ENCODE measurements around the gene DYNC1I1. TPM values are rescaled to one million over a fixed set of nuclear protein-coding genes. Genes with fewer than 3 reads are reported as not detected.

DYNC1I1 gene
- total RNA-seq, 1 donor from 2014 or later: 0.79 TPM

DNA sequence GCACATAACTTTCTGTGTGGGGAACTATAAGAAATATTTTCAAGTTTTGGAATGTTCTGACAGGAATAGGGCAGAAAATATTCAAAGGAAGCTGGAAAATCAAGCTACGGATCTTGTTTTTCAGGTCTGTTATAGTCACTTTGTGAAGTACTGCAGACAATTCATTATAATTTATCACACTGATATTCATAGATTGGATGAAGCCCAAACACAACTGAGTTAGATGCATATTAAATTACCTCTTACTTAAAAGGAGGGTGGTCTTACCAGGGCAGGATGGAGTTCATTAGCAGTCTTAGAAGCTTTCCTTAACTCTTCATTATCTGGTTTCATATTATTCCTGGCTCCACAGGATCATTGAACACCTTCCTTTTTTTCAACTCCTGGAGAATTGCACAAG lies 242.3 kb downstream of the DYNC1I1 start:
- no peaks in the 10 kb centered on the region for H3K36me3 ChIP-seq
- Mint-ChIP-seq H3K27ac (no peak overlapping the region), H3K9me3 (no peaks in the 10 kb centered on the region), H3K4me3 (no peak overlapping the region), H3K27me3 (ENCODE audit: insufficient read depth, low read depth) (peaks cover 3% of the 10 kb centered on the region), H3K36me3 (no peaks in the 10 kb centered on the region), H3K4me1 (no peaks in the 10 kb centered on the region)
- no peaks in the 10 kb centered on the region for H3K79me2 ChIP-seq (ENCODE audit: low read depth)
- DNase-seq (ENCODE audit: low spot score): no peak
- H3K4me2 ChIP-seq: no peak overlapping the region
- no peak overlapping the region for H3K9ac ChIP-seq
- peak overlapping the region; percentile 83 for H2AFZ ChIP-seq (replicated peaks)
- TF ChIP-seq EZH2phosphoT487 (IDR thresholded peaks at IDR 0.05) (no peak), EZH2 (IDR thresholded peaks at IDR 0.05) (no peak)
- TF ChIP-seq, protein P1, sequence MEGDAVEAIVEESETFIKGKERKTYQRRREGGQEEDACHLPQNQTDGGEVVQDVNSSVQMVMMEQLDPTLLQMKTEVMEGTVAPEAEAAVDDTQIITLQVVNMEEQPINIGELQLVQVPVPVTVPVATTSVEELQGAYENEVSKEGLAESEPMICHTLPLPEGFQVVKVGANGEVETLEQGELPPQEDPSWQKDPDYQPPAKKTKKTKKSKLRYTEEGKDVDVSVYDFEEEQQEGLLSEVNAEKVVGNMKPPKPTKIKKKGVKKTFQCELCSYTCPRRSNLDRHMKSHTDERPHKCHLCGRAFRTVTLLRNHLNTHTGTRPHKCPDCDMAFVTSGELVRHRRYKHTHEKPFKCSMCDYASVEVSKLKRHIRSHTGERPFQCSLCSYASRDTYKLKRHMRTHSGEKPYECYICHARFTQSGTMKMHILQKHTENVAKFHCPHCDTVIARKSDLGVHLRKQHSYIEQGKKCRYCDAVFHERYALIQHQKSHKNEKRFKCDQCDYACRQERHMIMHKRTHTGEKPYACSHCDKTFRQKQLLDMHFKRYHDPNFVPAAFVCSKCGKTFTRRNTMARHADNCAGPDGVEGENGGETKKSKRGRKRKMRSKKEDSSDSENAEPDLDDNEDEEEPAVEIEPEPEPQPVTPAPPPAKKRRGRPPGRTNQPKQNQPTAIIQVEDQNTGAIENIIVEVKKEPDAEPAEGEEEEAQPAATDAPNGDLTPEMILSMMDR (IDR thresholded peaks at IDR 0.05): no peak
- H3K27ac ChIP-seq: no peak overlapping the region
- no peaks in the 10 kb centered on the region for H4K20me1 ChIP-seq (ENCODE audit: low read depth)
- H3K9me3 ChIP-seq (ENCODE audit: low read depth): no peaks in the 10 kb centered on the region
- H3K4me3 ChIP-seq: no peak overlapping the region
- no peaks in the 10 kb centered on the region for H3F3A ChIP-seq (ENCODE audit: low read depth)
- no peaks in the 10 kb centered on the region for H3K27me3 ChIP-seq
- H3K4me1 ChIP-seq: no peaks in the 10 kb centered on the region

DNA sequence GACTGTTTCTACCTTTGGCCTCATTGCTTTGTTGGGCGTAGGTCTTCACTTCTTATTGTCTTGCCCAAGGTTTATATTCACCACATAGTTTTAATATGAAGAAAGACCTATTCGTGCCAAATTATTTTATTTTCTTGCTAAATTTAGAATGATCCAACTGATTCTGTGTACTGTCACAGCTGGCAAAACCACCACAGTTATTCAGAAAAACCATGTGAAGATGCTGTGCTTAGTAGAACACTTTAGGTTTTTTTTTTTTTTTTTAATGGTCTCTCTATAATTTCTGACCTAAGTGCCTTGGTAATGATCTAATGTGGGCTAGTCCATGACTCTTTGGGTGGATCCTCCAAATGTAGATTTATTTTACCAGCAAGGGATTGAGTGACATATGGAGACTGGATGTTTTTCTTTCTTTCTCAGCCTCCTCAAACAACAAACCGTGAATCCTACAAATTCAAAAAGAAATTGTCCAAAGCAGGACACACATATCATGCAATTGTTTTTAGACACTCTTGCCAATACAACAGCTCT lies 243.8 kb downstream of the DYNC1I1 start:
- no peaks in the 10 kb centered on the region for H3K9me3 Mint-ChIP-seq
- Histone ChIP-seq H3K27me3 (no peaks in the 10 kb centered on the region), H3K9me3 (ENCODE audit: low read depth) (no peaks in the 10 kb centered on the region), H3K4me3 (no peak overlapping the region), H3K36me3 (no peaks in the 10 kb centered on the region), H4K20me1 (ENCODE audit: low read depth) (no peaks in the 10 kb centered on the region), H2AFZ (replicated peaks) (no peak overlapping the region), H3K79me2 (ENCODE audit: low read depth) (no peaks in the 10 kb centered on the region), H3K9ac (no peak overlapping the region), H3K27ac (no peak overlapping the region), H3F3A (ENCODE audit: low read depth) (no peaks in the 10 kb centered on the region), H3K4me1 (no peaks in the 10 kb centered on the region), H3K4me2 (no peak overlapping the region)
- peaks cover 3% of the 10 kb centered on the region for H3K27me3 Mint-ChIP-seq (ENCODE audit: insufficient read depth, low read depth)
- TF ChIP-seq EZH2phosphoT487 (IDR thresholded peaks at IDR 0.05): no peak
- no peak for TF ChIP-seq EZH2 (IDR thresholded peaks at IDR 0.05)
- TF ChIP-seq, protein P1 (IDR thresholded peaks at IDR 0.05): no peak
- H3K4me1 Mint-ChIP-seq: no peaks in the 10 kb centered on the region
- no peak overlapping the region for H3K27ac Mint-ChIP-seq
- no peak overlapping the region for H3K4me3 Mint-ChIP-seq
- H3K36me3 Mint-ChIP-seq: no peaks in the 10 kb centered on the region
- no peak for DNase-seq (ENCODE audit: low spot score)

DNA sequence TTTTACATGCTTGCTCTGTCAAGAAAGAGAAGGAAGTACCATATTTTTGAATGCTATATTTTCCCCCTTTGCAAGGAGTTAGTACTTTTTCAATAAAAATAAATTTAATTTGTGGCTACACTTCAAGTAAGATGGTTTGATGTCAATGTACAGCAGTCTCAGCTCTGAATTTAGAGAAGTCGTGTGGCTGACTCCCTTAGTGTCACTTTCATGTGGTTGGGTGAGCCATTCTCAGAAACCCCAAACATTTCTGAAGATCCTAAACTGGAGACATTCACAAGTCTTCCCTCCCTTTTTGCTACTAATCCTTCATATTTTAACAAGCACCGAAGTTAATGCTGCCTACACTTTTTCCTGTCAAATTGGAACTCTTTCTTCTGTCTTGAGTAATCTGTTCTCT lies 244.4 kb downstream of the DYNC1I1 start:
- Histone ChIP-seq H4K20me1 (ENCODE audit: low read depth) (no peaks in the 10 kb centered on the region), H3K27me3 (no peaks in the 10 kb centered on the region), H3K27ac (no peak overlapping the region), H3K9me3 (ENCODE audit: low read depth) (no peaks in the 10 kb centered on the region), H3K4me1 (no peaks in the 10 kb centered on the region), H3K9ac (no peak overlapping the region), H3F3A (ENCODE audit: low read depth) (no peaks in the 10 kb centered on the region), H3K36me3 (no peaks in the 10 kb centered on the region), H3K4me2 (no peak overlapping the region), H2AFZ (replicated peaks) (no peak overlapping the region), H3K4me3 (no peak overlapping the region), H3K79me2 (ENCODE audit: low read depth) (no peaks in the 10 kb centered on the region)
- H3K27me3 Mint-ChIP-seq (ENCODE audit: insufficient read depth, low read depth): peaks cover 3% of the 10 kb centered on the region
- H3K27ac Mint-ChIP-seq: no peak overlapping the region
- no peaks in the 10 kb centered on the region for H3K36me3 Mint-ChIP-seq
- H3K4me3 Mint-ChIP-seq: no peak overlapping the region
- TF ChIP-seq EZH2phosphoT487 (IDR thresholded peaks at IDR 0.05) (no peak), EZH2 (IDR thresholded peaks at IDR 0.05) (no peak)
- TF ChIP-seq, protein P1 (IDR thresholded peaks at IDR 0.05): no peak
- no peak for DNase-seq (ENCODE audit: low spot score)
- H3K9me3 Mint-ChIP-seq: no peaks in the 10 kb centered on the region
- no peaks in the 10 kb centered on the region for H3K4me1 Mint-ChIP-seq
